ENCODE results near the gene IFT25. TPM values are rescaled to one million over a fixed set of nuclear protein-coding genes. Genes with fewer than 3 reads are reported as not detected.

Gene IFT25
- total and polyA plus RNA-seq, 2 donors (not counting 3 experiments of a cell fraction or from before 2014, with no cell fraction given) = 13.0 to 34.0 TPM

DNA sequence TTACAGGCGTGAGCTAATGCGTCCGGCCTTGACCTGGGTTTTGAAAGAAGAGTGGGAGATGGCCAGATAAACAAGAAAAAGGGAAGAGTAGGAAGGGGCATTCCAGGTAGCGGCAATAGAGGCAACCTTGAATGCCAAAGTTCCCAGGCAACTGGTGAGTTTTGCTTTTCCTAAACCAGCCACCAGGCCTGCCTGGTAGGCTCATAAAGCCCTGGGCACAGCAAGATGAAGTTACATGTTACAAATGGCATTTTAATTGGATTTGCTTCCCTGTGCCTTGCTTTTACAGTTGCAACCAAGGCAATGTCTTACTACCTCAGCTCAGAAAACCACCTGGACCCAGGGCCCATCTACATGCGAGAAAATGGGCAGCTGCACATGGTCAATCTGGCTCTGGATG is 6.2 kb upstream of the IFT25 start:
- Histone ChIP-seq H3K27me3 (ENCODE audit: control insufficient read depth in 2 of 2, insufficient read depth in 2 of 2, low read length in 2 of 2) (no peaks in the 10 kb centered on the region), H3K27ac (ENCODE audit: insufficient read depth, low read depth, low read length) (no peak overlapping the region), H3K36me3 (ENCODE audit: control insufficient read depth in 2 of 2, extremely low read depth in 1 of 2, insufficient read depth in 2 of 2, low read length in 2 of 2) (peaks cover 7 to 13% of the 10 kb centered on the region in 2 experiments), H3K4me2 (ENCODE audit: insufficient read depth, low read length) (no peak overlapping the region), H3K9ac (replicated peaks; ENCODE audit: extremely low read depth, insufficient read depth, low read length) (no peak overlapping the region), H3K79me2 (ENCODE audit: control insufficient read depth, insufficient read depth, low read length) (peaks cover 28% of the 10 kb centered on the region), H3K4me3 (replicated peaks in 1 of 3; ENCODE audit: insufficient read depth in 1 of 3, low read depth in 1 of 3, low read length in 3 of 3) (no peak overlapping the region), H3K9me3 (replicated peaks; ENCODE audit: control insufficient read depth, insufficient read depth, low read length) (no peaks in the 10 kb centered on the region), H3K9me1 (replicated peaks; ENCODE audit: control insufficient read depth, extremely low read depth, insufficient read depth, low read length) (no peaks in the 10 kb centered on the region), H3K4me1 (ENCODE audit: control insufficient read depth, extremely low read depth, insufficient read depth, low read length) (peaks cover 11% of the 10 kb centered on the region), H2AFZ (ENCODE audit: low read depth, low read length) (no peak overlapping the region), H4K20me1 (replicated peaks; ENCODE audit: control insufficient read depth, extremely low read depth, insufficient read depth, low read length) (no peaks in the 10 kb centered on the region)
- ChIA-PET CTCF (interaction anchor here (4.8 to 7.6 kb wide), 2 partner anchors 73 to 91 kb away, joined by 63 to 81 read pairs; no protein-coding TSS in a partner anchor), POLR2A (no interaction called here)
- FAIRE-seq (no peak), DNase-seq (ENCODE audit: low read depth, low spot score) (no peak)
- TF ChIP-seq POLR2AphosphoS5 (IDR thresholded peaks at IDR 0.05; ENCODE audit: insufficient read depth, low read depth, low read length) (no peak), EZH2 (IDR thresholded peaks at IDR 0.05; ENCODE audit: borderline replicate concordance, low read depth, low read length, severe bottlenecking) (no peak), POLR2A (IDR thresholded peaks at IDR 0.05; ENCODE audit: low read depth, low read length) (no peak), GATA2 (IDR thresholded peaks at IDR 0.05; ENCODE audit: insufficient read depth, insufficient read length, low read depth, low read length) (no peak), FOS (IDR thresholded peaks at IDR 0.05; ENCODE audit: borderline replicate concordance, insufficient read depth, low read length) (no peak), MYC (IDR thresholded peaks at IDR 0.05; ENCODE audit: low read depth, low read length) (no peak), JUN (IDR thresholded peaks at IDR 0.05; ENCODE audit: borderline replicate concordance, insufficient read depth, insufficient read length, low read depth) (no peak)
- TF ChIP-seq, protein P1, sequence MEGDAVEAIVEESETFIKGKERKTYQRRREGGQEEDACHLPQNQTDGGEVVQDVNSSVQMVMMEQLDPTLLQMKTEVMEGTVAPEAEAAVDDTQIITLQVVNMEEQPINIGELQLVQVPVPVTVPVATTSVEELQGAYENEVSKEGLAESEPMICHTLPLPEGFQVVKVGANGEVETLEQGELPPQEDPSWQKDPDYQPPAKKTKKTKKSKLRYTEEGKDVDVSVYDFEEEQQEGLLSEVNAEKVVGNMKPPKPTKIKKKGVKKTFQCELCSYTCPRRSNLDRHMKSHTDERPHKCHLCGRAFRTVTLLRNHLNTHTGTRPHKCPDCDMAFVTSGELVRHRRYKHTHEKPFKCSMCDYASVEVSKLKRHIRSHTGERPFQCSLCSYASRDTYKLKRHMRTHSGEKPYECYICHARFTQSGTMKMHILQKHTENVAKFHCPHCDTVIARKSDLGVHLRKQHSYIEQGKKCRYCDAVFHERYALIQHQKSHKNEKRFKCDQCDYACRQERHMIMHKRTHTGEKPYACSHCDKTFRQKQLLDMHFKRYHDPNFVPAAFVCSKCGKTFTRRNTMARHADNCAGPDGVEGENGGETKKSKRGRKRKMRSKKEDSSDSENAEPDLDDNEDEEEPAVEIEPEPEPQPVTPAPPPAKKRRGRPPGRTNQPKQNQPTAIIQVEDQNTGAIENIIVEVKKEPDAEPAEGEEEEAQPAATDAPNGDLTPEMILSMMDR (IDR thresholded peaks at IDR 0.05; ENCODE audit: extremely low read depth in 1 of 2, insufficient read depth in 1 of 2, low read depth in 1 of 2, low read length in 2 of 2) = no peak
- TF ChIP-seq, protein P2, sequence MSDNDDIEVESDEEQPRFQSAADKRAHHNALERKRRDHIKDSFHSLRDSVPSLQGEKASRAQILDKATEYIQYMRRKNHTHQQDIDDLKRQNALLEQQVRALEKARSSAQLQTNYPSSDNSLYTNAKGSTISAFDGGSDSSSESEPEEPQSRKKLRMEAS (IDR thresholded peaks at IDR 0.05; ENCODE audit: insufficient read depth, insufficient read length) = no peak
- dilution Hi-C loops (cut with MboI; ENCODE audit: extremely low pct_ligation_motif_present, low sequenced_read_pairs) = no loop called here
- intact Hi-C loops (cut with micrococcal nuclease) = no loop called here
- no TSS peak for BruUV-seq (replicated peaks)

Data from endothelial cell of umbilical vein (primary cell).